ENCODE measurements around the gene ITPKB. TPM values are rescaled to one million over a fixed set of nuclear protein-coding genes. Genes with fewer than 3 reads are reported as not detected.

Gene ITPKB
- polyA plus RNA-seq, 1 of the 3 experiments (the other 2 are of a cell fraction): 2.4 TPM

DNA sequence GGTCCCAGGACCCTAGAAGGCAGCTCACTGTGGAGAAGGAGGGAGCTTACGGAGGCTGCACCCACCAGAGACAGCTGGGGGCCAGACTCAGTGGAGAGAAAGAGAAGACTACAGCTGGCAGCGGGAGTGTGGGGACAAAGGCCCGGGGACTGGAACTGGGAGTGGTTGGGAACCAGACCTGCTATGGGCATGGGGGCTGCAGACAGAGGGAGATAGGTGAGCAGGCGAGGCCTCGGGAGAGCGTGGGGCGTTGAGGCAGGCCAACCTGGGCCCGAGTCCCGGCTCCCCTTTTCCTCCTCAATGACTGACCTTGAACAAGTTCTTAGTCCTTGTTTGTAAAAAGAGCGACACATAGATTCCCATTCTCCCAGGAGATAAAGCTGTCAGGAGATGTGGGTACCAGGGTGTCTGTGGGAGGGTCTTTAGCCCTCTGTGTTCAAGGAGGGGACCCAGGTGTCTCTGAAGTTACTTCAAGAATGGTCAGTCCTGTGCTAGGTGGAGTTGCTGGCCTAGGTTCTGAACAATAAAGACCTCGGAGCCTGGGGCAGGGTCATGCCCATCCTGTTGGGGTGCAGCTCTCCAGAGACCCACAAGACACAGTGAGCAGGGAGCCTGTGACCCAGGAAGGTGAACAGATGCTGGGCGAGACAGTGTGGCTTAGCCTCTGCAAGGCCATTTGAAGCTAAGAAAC lies 87.9 kb downstream of the ITPKB start:
- Histone ChIP-seq H3K4me1 (ENCODE audit: control insufficient read depth in 1 of 2, insufficient read depth in 2 of 2, low read depth in 1 of 2, low read length in 1 of 2) (peaks cover 14 to 18% of the 10 kb centered on the region in 2 experiments; a peak in 3 of 4 replicates), H4K20me1 (ENCODE audit: insufficient read depth) (no peaks in the 10 kb centered on the region), H3K9me2 (no peaks in the 10 kb centered on the region), H3K4me3 (ENCODE audit: low read depth in 2 of 2, low read length in 1 of 2) (no peak overlapping the region), H2AFZ (ENCODE audit: low read depth) (no peak overlapping the region), H3K79me2 (ENCODE audit: insufficient read depth) (no peaks in the 10 kb centered on the region), H3K27me3 (ENCODE audit: insufficient read depth) (no peaks in the 10 kb centered on the region), H3K4me2 (no peak overlapping the region), H3K9me3 (no peaks in the 10 kb centered on the region), H3F3A (replicated peaks; ENCODE audit: insufficient read depth) (no peaks in the 10 kb centered on the region), H3K36me3 (replicated peaks in 1 of 2; ENCODE audit: control insufficient read depth in 1 of 2, insufficient read depth in 2 of 2, low read length in 1 of 2) (no peaks in the 10 kb centered on the region), H3K9ac (no peak overlapping the region), H3K27ac (ENCODE audit: low read depth in 2 of 2, low read length in 1 of 2) (no peak overlapping the region)
- CTCF ChIA-PET: interaction anchor here (1.1 to 2.2 kb wide), 4 partner anchors 10 to 177 kb away, joined by 3 to 7 read pairs (median 4); no protein-coding TSS in a partner anchor
- 92% methylated on average over 10 of the region's 12 CpGs for WGBS (ENCODE audit: low lambda C conversion rate)
- TF ChIP-seq TCF12 (IDR thresholded peaks at IDR 0.05) (no peak), NFIC (IDR thresholded peaks at IDR 0.05; ENCODE audit: borderline replicate concordance) (no peak), MXI1 (IDR thresholded peaks at IDR 0.05; ENCODE audit: low read depth, low read length) (no peak), RXRA (IDR thresholded peaks at IDR 0.05; ENCODE audit: borderline replicate concordance, low read depth) (no peak), FOXM1 (IDR thresholded peaks at IDR 0.05; ENCODE audit: low read depth) (no peak), SIN3A (IDR thresholded peaks at IDR 0.05; ENCODE audit: borderline replicate concordance, low read depth, low read length) (no peak), JUND (IDR thresholded peaks at IDR 0.05) (no peak), ZBTB33 (IDR thresholded peaks at IDR 0.05; ENCODE audit: borderline replicate concordance, low read depth) (no peak), FOSL2 (IDR thresholded peaks at IDR 0.05; ENCODE audit: borderline replicate concordance, low read depth) (no peak)
- TF ChIP-seq, protein P1, sequence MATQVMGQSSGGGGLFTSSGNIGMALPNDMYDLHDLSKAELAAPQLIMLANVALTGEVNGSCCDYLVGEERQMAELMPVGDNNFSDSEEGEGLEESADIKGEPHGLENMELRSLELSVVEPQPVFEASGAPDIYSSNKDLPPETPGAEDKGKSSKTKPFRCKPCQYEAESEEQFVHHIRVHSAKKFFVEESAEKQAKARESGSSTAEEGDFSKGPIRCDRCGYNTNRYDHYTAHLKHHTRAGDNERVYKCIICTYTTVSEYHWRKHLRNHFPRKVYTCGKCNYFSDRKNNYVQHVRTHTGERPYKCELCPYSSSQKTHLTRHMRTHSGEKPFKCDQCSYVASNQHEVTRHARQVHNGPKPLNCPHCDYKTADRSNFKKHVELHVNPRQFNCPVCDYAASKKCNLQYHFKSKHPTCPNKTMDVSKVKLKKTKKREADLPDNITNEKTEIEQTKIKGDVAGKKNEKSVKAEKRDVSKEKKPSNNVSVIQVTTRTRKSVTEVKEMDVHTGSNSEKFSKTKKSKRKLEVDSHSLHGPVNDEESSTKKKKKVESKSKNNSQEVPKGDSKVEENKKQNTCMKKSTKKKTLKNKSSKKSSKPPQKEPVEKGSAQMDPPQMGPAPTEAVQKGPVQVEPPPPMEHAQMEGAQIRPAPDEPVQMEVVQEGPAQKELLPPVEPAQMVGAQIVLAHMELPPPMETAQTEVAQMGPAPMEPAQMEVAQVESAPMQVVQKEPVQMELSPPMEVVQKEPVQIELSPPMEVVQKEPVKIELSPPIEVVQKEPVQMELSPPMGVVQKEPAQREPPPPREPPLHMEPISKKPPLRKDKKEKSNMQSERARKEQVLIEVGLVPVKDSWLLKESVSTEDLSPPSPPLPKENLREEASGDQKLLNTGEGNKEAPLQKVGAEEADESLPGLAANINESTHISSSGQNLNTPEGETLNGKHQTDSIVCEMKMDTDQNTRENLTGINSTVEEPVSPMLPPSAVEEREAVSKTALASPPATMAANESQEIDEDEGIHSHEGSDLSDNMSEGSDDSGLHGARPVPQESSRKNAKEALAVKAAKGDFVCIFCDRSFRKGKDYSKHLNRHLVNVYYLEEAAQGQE (IDR thresholded peaks at IDR 0.05; ENCODE audit: low read depth, low read length): no peak
- TF ChIP-seq, protein P2, sequence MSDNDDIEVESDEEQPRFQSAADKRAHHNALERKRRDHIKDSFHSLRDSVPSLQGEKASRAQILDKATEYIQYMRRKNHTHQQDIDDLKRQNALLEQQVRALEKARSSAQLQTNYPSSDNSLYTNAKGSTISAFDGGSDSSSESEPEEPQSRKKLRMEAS (IDR thresholded peaks at IDR 0.05; ENCODE audit: low read depth): no peak
- POLR2A ChIA-PET: no interaction called here
- DNase-seq: no peak
